WI38 (cell line): ENCODE data around the gene PDXK.

Experiments used
- H3K4me3 ChIP-seq: 2 replicates; pipeline ENCODE4 v1.5.1; 2011; ENCODE audit warnings: low read depth, mild to moderate bottlenecking, control low read depth, low read length
- TF ChIP-seq, protein P1 (sequence below): IDR thresholded peaks from 2 replicates; pipeline ENCODE4 v1.5.1; 2012; ENCODE audit warnings: low read depth, mild to moderate bottlenecking, control low read depth, low read length

The PDXK gene

DNA sequence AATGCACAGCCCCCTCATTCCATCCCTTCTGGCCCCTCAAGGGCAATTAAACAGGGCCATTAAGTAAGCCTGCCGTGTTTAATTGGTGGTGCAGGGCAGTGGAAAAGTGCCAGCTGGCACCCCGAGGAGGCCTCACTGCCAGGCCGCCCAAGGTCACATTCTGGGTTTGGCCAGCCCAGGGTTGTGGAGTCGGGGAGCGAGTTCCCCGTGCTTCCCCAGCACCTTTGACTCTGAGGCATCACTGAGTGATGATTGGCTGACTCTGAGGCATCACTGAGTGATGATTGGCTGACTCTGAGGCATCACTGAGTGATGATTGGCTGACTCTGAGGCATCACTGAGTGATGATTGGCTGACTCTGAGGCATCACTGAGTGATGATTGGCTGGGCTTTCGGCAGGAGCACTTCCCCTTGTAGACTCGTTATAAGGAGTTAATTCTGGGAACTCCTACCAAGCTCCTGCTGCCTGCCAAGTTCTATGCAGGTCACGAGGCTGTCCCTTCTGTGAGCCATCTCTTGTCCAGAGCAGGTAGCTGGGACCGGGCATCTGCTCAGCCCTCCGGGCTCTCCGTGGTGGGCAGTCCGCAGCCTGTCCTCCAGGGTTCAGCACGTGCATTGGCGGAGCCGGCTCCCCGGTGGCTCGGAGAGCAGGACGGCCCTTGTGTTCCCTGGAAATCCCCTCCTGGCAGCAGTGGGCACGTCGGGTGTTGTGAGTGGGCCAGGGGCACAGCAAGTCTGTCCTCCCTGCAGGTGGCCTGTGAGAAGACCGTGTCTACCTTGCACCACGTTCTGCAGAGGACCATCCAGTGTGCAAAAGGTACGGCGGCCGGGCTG, 36.2 kb downstream of the PDXK start:
- TF ChIP-seq, protein P1, sequence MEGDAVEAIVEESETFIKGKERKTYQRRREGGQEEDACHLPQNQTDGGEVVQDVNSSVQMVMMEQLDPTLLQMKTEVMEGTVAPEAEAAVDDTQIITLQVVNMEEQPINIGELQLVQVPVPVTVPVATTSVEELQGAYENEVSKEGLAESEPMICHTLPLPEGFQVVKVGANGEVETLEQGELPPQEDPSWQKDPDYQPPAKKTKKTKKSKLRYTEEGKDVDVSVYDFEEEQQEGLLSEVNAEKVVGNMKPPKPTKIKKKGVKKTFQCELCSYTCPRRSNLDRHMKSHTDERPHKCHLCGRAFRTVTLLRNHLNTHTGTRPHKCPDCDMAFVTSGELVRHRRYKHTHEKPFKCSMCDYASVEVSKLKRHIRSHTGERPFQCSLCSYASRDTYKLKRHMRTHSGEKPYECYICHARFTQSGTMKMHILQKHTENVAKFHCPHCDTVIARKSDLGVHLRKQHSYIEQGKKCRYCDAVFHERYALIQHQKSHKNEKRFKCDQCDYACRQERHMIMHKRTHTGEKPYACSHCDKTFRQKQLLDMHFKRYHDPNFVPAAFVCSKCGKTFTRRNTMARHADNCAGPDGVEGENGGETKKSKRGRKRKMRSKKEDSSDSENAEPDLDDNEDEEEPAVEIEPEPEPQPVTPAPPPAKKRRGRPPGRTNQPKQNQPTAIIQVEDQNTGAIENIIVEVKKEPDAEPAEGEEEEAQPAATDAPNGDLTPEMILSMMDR, result no peak
- no peak overlapping the region for H3K4me3 ChIP-seq

DNA sequence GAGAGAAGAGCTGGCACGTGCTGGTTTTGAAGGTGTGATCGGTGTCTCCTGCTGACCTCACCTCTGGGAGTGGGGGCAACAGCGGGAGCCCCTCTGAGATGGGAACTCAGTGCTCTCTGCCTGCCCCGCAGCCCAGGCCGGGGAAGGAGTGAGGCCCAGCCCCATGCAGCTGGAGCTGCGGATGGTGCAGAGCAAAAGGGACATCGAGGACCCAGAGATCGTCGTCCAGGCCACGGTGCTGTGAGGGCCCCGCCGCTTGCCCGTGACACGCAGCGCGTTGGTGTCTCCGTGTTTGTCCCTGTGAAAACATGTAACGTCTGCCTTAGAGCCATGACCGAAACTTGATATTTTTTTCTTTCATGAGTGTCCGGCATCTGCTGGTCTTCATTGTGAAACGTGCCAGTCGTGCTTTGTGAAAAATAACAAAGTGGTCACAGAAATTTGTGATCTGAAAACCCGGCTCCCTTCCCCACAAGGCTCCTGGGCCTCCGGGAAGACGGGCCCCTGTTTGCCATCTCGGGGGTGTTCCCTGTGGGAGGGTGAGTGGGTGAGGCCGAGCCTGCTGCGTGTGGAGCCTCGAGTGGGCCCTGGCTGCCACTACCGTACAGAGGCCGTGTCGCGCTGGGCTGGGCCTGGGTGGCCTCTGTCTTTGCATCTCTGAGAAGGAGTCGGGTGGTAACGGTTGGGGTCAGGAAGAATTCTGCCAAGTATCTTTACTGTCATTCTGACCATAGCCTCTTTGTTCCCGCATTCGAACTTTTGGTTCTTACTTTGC, 37.1 kb downstream of the PDXK start:
- TF ChIP-seq, protein P1, result no peak
- H3K4me3 ChIP-seq, result no peak overlapping the region

DNA sequence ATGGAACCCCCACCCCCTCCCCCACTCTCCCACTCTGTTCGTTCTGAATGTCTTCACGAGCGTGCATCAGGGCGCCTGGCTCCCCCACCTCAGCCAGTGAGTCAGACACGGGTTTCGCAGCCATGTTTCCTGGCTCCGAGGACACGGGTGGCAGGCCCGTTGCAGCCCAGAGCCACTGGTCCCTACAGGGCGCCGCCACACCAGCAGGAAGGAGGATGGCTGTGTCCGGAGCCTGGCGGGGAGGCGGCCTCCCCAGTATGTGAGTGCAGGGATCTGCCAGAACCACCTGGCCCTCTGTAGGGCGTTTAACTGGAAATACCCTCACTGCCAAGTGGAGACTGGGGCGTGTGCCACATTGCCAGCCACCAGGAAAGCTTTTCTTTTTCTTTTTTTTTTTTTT, 38.7 kb downstream of the PDXK start:
- no peak overlapping the region for H3K4me3 ChIP-seq
- TF ChIP-seq, protein P1, result no peak

DNA sequence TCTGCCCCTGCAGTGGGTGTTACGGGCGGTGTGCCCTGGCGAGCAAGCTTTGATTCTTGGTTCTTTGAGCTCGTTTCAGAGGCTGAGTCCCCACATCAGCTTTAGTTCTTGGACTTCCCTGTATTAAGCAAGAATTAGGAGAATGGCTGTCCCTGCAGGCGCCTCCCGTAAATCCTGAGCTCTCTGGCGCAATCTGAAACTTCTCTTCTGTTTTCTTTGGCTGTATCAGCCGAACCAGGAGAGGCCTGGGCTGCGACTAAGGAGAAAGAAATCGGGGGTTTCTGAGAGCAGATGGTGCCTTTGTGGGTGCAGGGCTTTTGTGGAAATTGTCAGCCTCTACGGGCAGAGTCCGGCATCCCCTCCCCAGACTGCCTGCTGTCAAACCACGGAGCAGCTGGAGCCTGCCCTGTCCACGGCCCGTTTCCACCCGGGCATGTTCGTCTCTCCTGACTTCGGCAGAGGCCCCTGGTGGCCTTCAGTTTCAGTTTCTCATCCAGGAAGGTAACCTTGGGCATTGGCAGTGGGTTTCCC, 39.2 kb downstream of the PDXK start:
- H3K4me3 ChIP-seq, result peak overlapping the region; percentile 39
- TF ChIP-seq, protein P1, result no peak

DNA sequence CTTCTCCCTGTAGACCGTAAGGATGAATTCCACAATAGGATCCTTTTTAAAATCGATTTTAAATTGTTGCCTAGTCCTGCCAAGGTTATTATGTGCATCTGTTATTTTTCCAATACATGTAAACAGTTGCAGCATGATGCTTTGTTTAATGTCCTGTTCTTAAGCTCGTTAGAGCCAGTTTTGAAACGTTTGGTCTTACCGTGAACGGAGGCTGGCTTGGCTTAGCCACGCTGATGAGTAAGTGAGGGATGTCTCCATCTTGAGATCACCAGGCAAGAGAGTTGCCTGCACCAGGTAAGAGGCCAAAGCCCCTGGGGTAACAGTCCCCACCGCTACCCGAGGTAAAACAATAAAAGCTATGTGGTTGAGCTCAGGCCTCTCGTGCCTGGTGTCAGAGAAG, 39.9 kb downstream of the PDXK start:
- H3K4me3 ChIP-seq, result no peak overlapping the region
- TF ChIP-seq, protein P1, result no peak

DNA sequence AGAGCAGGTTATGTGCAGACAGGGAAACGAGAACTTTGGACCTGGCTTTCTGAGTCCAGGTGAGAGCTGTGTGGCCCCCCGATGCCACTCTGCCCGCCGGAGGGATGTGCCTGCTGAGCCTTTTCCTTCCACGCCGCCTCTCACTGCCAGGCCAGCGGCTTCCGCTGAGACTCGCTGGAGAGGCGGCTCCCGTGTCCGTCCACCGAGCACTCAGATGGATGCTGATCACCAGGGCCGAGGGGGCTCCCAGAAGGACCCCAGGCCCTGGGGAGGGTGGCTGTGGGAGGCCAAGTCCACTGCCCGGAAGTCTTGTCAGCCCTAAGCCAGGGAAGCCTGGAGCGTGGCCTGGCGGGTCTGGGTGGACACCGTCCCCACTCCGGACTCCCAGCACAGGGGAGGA, 40.7 kb downstream of the PDXK start:
- TF ChIP-seq, protein P1, result no peak
- H3K4me3 ChIP-seq, result no peak overlapping the region
